Endothelial cell of umbilical vein (primary cell): ENCODE data around the gene GPR68.

Source experiments
- EZH2 ChIP-seq: IDR thresholded peaks from 2 replicates; pipeline ENCODE4 v1.6.1; 2012; ENCODE audit warnings: borderline replicate concordance, low read depth, mild to moderate bottlenecking, moderate library complexity, low read length, inconsistent platforms; ENCODE audit not compliant: severe bottlenecking
- MAX ChIP-seq: IDR thresholded peaks from 2 replicates; pipeline ENCODE4 v1.6.1; 2011; ENCODE audit not compliant: insufficient read depth, insufficient read length

GRCh38 chr14:91258876-91259275, 14.4 kb upstream of the GPR68 start:
- TF ChIP-seq MAX (no peak), EZH2 (no peak)
